HEK293T (cell line): ENCODE results near the gene SMTN.

Source experiments
- CTCF ChIA-PET: fragments of 350-600 bp; formaldehyde crosslinking; extraction: SDS; loops from one replicate; lab custom pipeline; 2021; ENCODE audit warnings: antibody characterized with exemption, inconsistent platforms; lab: Yijun Ruan, JAX
- POLR2A ChIA-PET: fragments of 350-600 bp; formaldehyde crosslinking; extraction: SDS; loops from one replicate; lab custom pipeline; 2020; ENCODE audit warnings: antibody characterized with exemption, inconsistent platforms; lab: Yijun Ruan, JAX
- DNase-seq: peaks from one replicate; pipeline ENCODE4 v3.0.0; 2012; ENCODE audit warnings: mixed read lengths; ENCODE audit errors: extremely low spot score
- ARNT ChIP-seq: fragments of 450-650 bp; IDR thresholded peaks from 2 replicates; pipeline ENCODE4 v1.6.1; 2017; ENCODE audit warnings: mild to moderate bottlenecking
- BHLHE40 ChIP-seq: fragments of 450-650 bp; IDR thresholded peaks from 2 replicates; pipeline ENCODE4 v1.6.1; 2016; ENCODE audit warnings: mild to moderate bottlenecking, moderate library complexity, borderline replicate concordance
- CTBP1 ChIP-seq: fragments of 450-650 bp; IDR thresholded peaks from 2 replicates; pipeline ENCODE4 v1.6.1; 2016; ENCODE audit warnings: borderline replicate concordance
- ELF4 ChIP-seq: fragments of 450-650 bp; IDR thresholded peaks from 2 replicates; pipeline ENCODE4 v1.6.1; 2017; ENCODE audit warnings: antibody characterized with exemption
- FOXK2 ChIP-seq: fragments of 450-650 bp; IDR thresholded peaks from 2 replicates; pipeline ENCODE4 v1.6.1; 2016; ENCODE audit warnings: mild to moderate bottlenecking
- FOXM1 ChIP-seq: fragments of 450-650 bp; IDR thresholded peaks from 2 replicates; pipeline ENCODE4 v1.6.1; 2017; ENCODE audit warnings: mild to moderate bottlenecking, borderline replicate concordance
- HDGF ChIP-seq: fragments of 450-650 bp; IDR thresholded peaks from 2 replicates; pipeline ENCODE4 v1.6.1; 2017; ENCODE audit warnings: antibody characterized with exemption, borderline replicate concordance
- L3MBTL2 ChIP-seq: fragments of 450-650 bp; conservative IDR thresholded peaks from 2 replicates; pipeline ENCODE4 v1.6.1; 2016; ENCODE audit warnings: mild to moderate bottlenecking
- NFRKB ChIP-seq: fragments of 450-650 bp; IDR thresholded peaks from 2 replicates; pipeline ENCODE4 v1.6.1; 2016; ENCODE audit warnings: mild to moderate bottlenecking, moderate library complexity
- PKNOX1 ChIP-seq: fragments of 450-650 bp; IDR thresholded peaks from 2 replicates; pipeline ENCODE4 v1.6.1; 2016
- SP1 ChIP-seq: fragments of 450-650 bp; IDR thresholded peaks from 2 replicates; pipeline ENCODE4 v1.6.1; 2017
- SUZ12 ChIP-seq: fragments of 450-650 bp; IDR thresholded peaks from 2 replicates; pipeline ENCODE4 v1.6.1; 2016; ENCODE audit warnings: mild to moderate bottlenecking
- TARDBP ChIP-seq: fragments of 450-650 bp; IDR thresholded peaks from 2 replicates; pipeline ENCODE4 v1.6.1; 2016
- ZNF384 ChIP-seq: fragments of 450-650 bp; IDR thresholded peaks from 2 replicates; pipeline ENCODE4 v1.6.1; 2016

SMTN gene

GRCh38 chr22:31081963-31082605 lies 966 bp downstream of the SMTN start:
- POLR2A ChIA-PET: interaction anchor here (0.9 to 5.1 kb wide), 6 partner anchors 14 to 113 kb away, joined by 3 to 47 read pairs (median 6); partner anchors contain the start of genes MORC2 and TUG1
- CTCF ChIA-PET: interaction anchor here (0.6 to 1.8 kb wide), 5 partner anchors 15 to 320 kb away, joined by 3 to 6 read pairs (median 3); partner anchors contain the start of genes MORC2 and TUG1
- TF ChIP-seq NFRKB (no peak), HDGF (no peak), BHLHE40 (no peak), FOXM1 (no peak), CTBP1 (no peak), L3MBTL2 (no peak)
- DNase-seq: no peak

- ChIA-PET POLR2A (interaction anchor here (0.9 to 5.1 kb wide), 4 partner anchors 13 to 114 kb away, joined by 3 to 47 read pairs (median 4); partner anchors contain the start of genes MORC2 and TUG1), CTCF (interaction anchor here (0.6 to 1.8 kb wide), 6 partner anchors 11 to 321 kb away, joined by 3 to 6 read pairs (median 3); partner anchors contain the start of genes MORC2 and TUG1)
- peak; percentile 71 for DNase-seq
- TF ChIP-seq L3MBTL2: no peak
- no peak for TF ChIP-seq BHLHE40
- no peak for TF ChIP-seq FOXM1
These were observed 1.7 kb downstream of the SMTN start for GRCh38 chr22:31082606-31083376.

- CTCF ChIA-PET: interaction anchor here (1.1 to 1.8 kb wide), 3 partner anchors 11 to 114 kb away, joined by 3 to 6 read pairs (median 3); partner anchors contain the start of genes MORC2 and TUG1
These were observed 2.3 kb downstream of the SMTN start for GRCh38 chr22:31083377-31083768.

GRCh38 chr22:31083923-31084810 lies 3.0 kb downstream of the SMTN start:
- ChIA-PET POLR2A (interaction anchor here (0.8 to 5.1 kb wide), 2 partner anchors 115 kb away, joined by 3 to 47 read pairs; partner anchors contain the start of genes MORC2 and TUG1), CTCF (interaction anchor here (0.5 to 1.6 kb wide), 3 partner anchors 10 to 231 kb away, joined by 3 to 4 read pairs (median 3); no protein-coding TSS in a partner anchor)
- no peak for DNase-seq
- TF ChIP-seq SUZ12: no peak
- no peak for TF ChIP-seq L3MBTL2
- TF ChIP-seq ELF4: no peak
- TF ChIP-seq SP1: no peak
- no peak for TF ChIP-seq NFRKB
- no peak for TF ChIP-seq ARNT
- TF ChIP-seq TARDBP: no peak
- TF ChIP-seq HDGF: no peak

More at GRCh38 chr22:31083377-31083768, 2.3 kb downstream of the SMTN start:
- no peak for TF ChIP-seq NFRKB
- POLR2A ChIA-PET: interaction anchor here (1.4 to 5.1 kb wide), 2 partner anchors 28 to 114 kb away, joined by 6 to 47 read pairs; partner anchors contain the start of genes MORC2 and TUG1
- DNase-seq: no peak

- DNase-seq: no peak
- TF ChIP-seq ZNF384 (no peak), TARDBP (no peak), HDGF (no peak), ARNT (no peak), FOXM1 (no peak)
- ChIA-PET POLR2A (interaction anchor here (0.8 kb wide), 1 partner anchor 116 kb away, joined by 3 read pairs; the partner anchor contains the start of gene TUG1), CTCF (interaction anchor here (1.6 kb wide), 1 partner anchor 27 kb away, joined by 3 read pairs; no protein-coding TSS in a partner anchor)
These were observed 3.8 kb downstream of the SMTN start for GRCh38 chr22:31084811-31085492.

GRCh38 chr22:31085493-31085824 lies 4.3 kb downstream of the SMTN start:
- CTCF ChIA-PET: no interaction called here
- POLR2A ChIA-PET: interaction anchor here (0.8 kb wide), 1 partner anchor 116 kb away, joined by 3 read pairs; the partner anchor contains the start of gene TUG1
- no peak for DNase-seq
- TF ChIP-seq NFRKB (no peak), FOXK2 (no peak), ARNT (no peak), BHLHE40 (no peak), HDGF (no peak)

- no peak for TF ChIP-seq PKNOX1
- DNase-seq: no peak
- ChIA-PET CTCF (no interaction called here), POLR2A (no interaction called here)
These were observed 4.8 kb downstream of the SMTN start for GRCh38 chr22:31085928-31086327.
